OCI-LY3 (cell line): ENCODE results near the gene ASIC1.
A peak's percentile ranks its signal among the peaks of the same experiment; 100 is the strongest.

Source experiments
- H2AFZ ChIP-seq: fragments of 200-600, 300-600 bp; shearing (Covaris generic); 2 replicates; pipeline ENCODE4 v1.6.0; 2014; ENCODE audit warnings: antibody characterized with exemption, low read depth, low read length
- H3K27ac ChIP-seq: fragments of 200-600, 300-600 bp; sonication (generic); 2 replicates; pipeline ENCODE4 v1.5.1; 2014; ENCODE audit warnings: mild to moderate bottlenecking, low read length, moderate library complexity, mixed read lengths
- H3K27me3 ChIP-seq: fragments of 200-600, 300-600 bp; sonication (generic); 2 replicates; pipeline ENCODE4 v1.6.1; 2014; ENCODE audit warnings: low read depth, low read length, mixed read lengths
- H3K36me3 ChIP-seq: fragments of 200-600, 300-600 bp; sonication (generic); replicated peaks from 2 replicates; pipeline ENCODE3; 2014; ENCODE audit warnings: low read depth, low read length, mixed read lengths
- H3K4me1 ChIP-seq: fragments of 300-600, 200-600 bp; sonication (generic); 2 replicates; pipeline ENCODE4 v1.6.1; 2014; ENCODE audit warnings: low read length, mixed read lengths
- H3K4me2 ChIP-seq: fragments of 200-600, 300-600 bp; sonication (generic); 2 replicates; pipeline ENCODE4 v1.6.1; 2014; ENCODE audit warnings: low read length, mixed read lengths
- H3K4me3 ChIP-seq: fragments of 300-600, 200-600 bp; sonication (generic); 2 replicates; pipeline ENCODE4 v1.5.1; 2014; ENCODE audit warnings: antibody characterized with exemption, mild to moderate bottlenecking, low read length, moderate library complexity
- H3K79me2 ChIP-seq: fragments of 300-600, 200-600 bp; shearing (Covaris generic); 2 replicates; pipeline ENCODE4 v1.6.1; 2014; ENCODE audit warnings: mild to moderate bottlenecking, low read length, mixed read lengths
- H3K9ac ChIP-seq: fragments of 300-600, 200-600 bp; shearing (Covaris generic); 2 replicates; pipeline ENCODE4 v1.6.0; 2014; ENCODE audit warnings: mild to moderate bottlenecking, low read length, moderate library complexity
- H3K9me3 ChIP-seq: fragments of 200-600, 300-600 bp; shearing (Covaris generic); 2 replicates; pipeline ENCODE4 v1.6.1; 2014; ENCODE audit warnings: low read length, mixed read lengths; ENCODE audit not compliant: insufficient read depth
- H4K20me1 ChIP-seq: fragments of 200-600, 300-600 bp; sonication (generic); 2 replicates; pipeline ENCODE4 v1.6.1; 2016; ENCODE audit warnings: low read length, mixed read lengths; ENCODE audit not compliant: insufficient read depth
- EZH2phosphoT487 ChIP-seq: fragments of 200-600 bp; shearing (Covaris generic); IDR thresholded peaks from 2 replicates; pipeline ENCODE4 v1.6.1; 2018; ENCODE audit warnings: antibody characterized with exemption, mixed run types, low read depth
- TF ChIP-seq, protein P1 (sequence below): fragments of 200-600, 300-600 bp; sonication (generic); IDR thresholded peaks from 2 replicates; pipeline ENCODE4 v1.5.1; 2014; ENCODE audit warnings: antibody characterized with exemption, low read length, low read depth

Gene ASIC1

GRCh38 chr12:50087995-50088394 lies 30.6 kb downstream of the ASIC1 start:
- Histone ChIP-seq H3K36me3 (peaks cover 40% of the 10 kb centered on the region), H3K9me3 (no peaks in the 10 kb centered on the region), H3K9ac (no peak overlapping the region), H3K4me3 (no peak overlapping the region), H3K4me2 (no peak overlapping the region), H3K27me3 (no peaks in the 10 kb centered on the region), H3K27ac (peak overlapping the region; percentile 9; the same call in 1 of the 2 replicates), H4K20me1 (peaks cover 5% of the 10 kb centered on the region), H3K4me1 (peaks cover 6% of the 10 kb centered on the region; the same call in 1 of the 2 replicates), H2AFZ (no peak overlapping the region), H3K79me2 (peaks cover 20% of the 10 kb centered on the region)
- no peak for TF ChIP-seq EZH2phosphoT487
- TF ChIP-seq, protein P1, sequence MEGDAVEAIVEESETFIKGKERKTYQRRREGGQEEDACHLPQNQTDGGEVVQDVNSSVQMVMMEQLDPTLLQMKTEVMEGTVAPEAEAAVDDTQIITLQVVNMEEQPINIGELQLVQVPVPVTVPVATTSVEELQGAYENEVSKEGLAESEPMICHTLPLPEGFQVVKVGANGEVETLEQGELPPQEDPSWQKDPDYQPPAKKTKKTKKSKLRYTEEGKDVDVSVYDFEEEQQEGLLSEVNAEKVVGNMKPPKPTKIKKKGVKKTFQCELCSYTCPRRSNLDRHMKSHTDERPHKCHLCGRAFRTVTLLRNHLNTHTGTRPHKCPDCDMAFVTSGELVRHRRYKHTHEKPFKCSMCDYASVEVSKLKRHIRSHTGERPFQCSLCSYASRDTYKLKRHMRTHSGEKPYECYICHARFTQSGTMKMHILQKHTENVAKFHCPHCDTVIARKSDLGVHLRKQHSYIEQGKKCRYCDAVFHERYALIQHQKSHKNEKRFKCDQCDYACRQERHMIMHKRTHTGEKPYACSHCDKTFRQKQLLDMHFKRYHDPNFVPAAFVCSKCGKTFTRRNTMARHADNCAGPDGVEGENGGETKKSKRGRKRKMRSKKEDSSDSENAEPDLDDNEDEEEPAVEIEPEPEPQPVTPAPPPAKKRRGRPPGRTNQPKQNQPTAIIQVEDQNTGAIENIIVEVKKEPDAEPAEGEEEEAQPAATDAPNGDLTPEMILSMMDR, result no peak

- Histone ChIP-seq H3K79me2 (peaks cover 20% of the 10 kb centered on the region), H3K9ac (no peak overlapping the region), H3K4me1 (peaks cover 6% of the 10 kb centered on the region; the same call in 1 of the 2 replicates), H2AFZ (no peak overlapping the region), H3K27ac (no peak overlapping the region), H3K4me2 (no peak overlapping the region), H4K20me1 (peaks cover 5% of the 10 kb centered on the region), H3K4me3 (no peak overlapping the region), H3K36me3 (peaks cover 40% of the 10 kb centered on the region), H3K27me3 (no peaks in the 10 kb centered on the region), H3K9me3 (no peaks in the 10 kb centered on the region)
- TF ChIP-seq, protein P1, result peak; percentile 90
- no peak for TF ChIP-seq EZH2phosphoT487
Observed at GRCh38 chr12:50088577-50089335, 31.4 kb downstream of the ASIC1 start.

GRCh38 chr12:50089730-50090129 lies 32.3 kb downstream of the ASIC1 start:
- Histone ChIP-seq H3K27ac (no peak overlapping the region), H3K36me3 (peaks cover 45% of the 10 kb centered on the region), H3K27me3 (no peaks in the 10 kb centered on the region), H3K4me3 (no peak overlapping the region), H4K20me1 (peaks cover 5% of the 10 kb centered on the region), H3K4me1 (peaks cover 6% of the 10 kb centered on the region; the same call in 1 of the 2 replicates), H3K4me2 (no peak overlapping the region), H2AFZ (no peak overlapping the region), H3K9me3 (no peaks in the 10 kb centered on the region), H3K9ac (no peak overlapping the region), H3K79me2 (peaks cover 18% of the 10 kb centered on the region)
- TF ChIP-seq EZH2phosphoT487, result no peak
- TF ChIP-seq, protein P1, result no peak

DNA sequence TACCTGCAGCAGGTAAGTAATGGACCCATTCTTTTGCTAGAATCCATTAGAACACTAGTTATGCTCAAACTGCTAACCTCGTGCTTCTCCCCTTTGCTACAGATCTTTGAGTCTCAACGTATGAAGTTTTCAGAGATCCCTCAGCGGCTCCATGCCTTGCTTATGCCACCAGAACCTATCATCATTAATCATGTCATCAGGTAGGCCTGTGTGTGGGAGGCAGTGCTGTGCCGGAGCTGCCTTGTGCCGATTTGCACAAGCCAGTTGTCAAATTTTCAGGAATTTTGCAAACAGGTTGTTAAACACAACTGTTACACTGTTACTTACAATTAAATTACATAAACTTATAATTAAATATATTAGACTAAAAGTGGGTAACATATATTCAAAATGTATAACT lies 33.0 kb downstream of the ASIC1 start:
- Histone ChIP-seq H3K27me3 (no peaks in the 10 kb centered on the region), H4K20me1 (peaks cover 5% of the 10 kb centered on the region), H3K9ac (no peak overlapping the region), H3K4me1 (peaks cover 6% of the 10 kb centered on the region; the same call in 1 of the 2 replicates), H3K4me3 (no peak overlapping the region), H3K36me3 (peaks cover 45% of the 10 kb centered on the region), H3K79me2 (peaks cover 17% of the 10 kb centered on the region), H3K27ac (no peak overlapping the region), H3K4me2 (no peak overlapping the region), H2AFZ (no peak overlapping the region), H3K9me3 (no peaks in the 10 kb centered on the region)
- TF ChIP-seq EZH2phosphoT487, result no peak
- TF ChIP-seq, protein P1, result no peak
